Uterus (tissue), 4 donors: Measurements from ENCODE around the gene NPHS2. TPM values are rescaled to one million over a fixed set of nuclear protein-coding genes. Genes with fewer than 3 reads are reported as not detected.

Source experiments
- DNase-seq, 2 donors: peaks; one replicate each; pipeline ENCODE4 v3.0.0-alpha.2; 2019 to 2020
- H3K27ac ChIP-seq, 2 donors: fragments of 200-600 bp; sonication (generic); 1 replicate in 1 of 2; 2 replicates in 1 of 2; pipeline ENCODE4 v1.5.1; 2016 to 2018
- H3K27me3 ChIP-seq, 2 donors: fragments of 200-600 bp; sonication (generic); one replicate each; pipeline ENCODE4 v1.5.1; 2018 to 2019; ENCODE audit warnings: control low read depth in 1 of 2
- H3K36me3 ChIP-seq, 2 donors: fragments of 200-600 bp; sonication (generic); one replicate each; pipeline ENCODE4 v1.5.1; 2019; ENCODE audit warnings: control low read depth in 1 of 2
- H3K4me1 ChIP-seq, 2 donors: fragments of 200-600 bp; sonication (generic); one replicate each; pipeline ENCODE4 v1.5.1; 2018 to 2019; ENCODE audit warnings: control low read depth in 1 of 2
- H3K4me3 ChIP-seq, 2 donors: fragments of 200-600 bp; sonication (generic); 1 replicate in 1 of 2; 2 replicates in 1 of 2; pipeline ENCODE4 v1.5.1; 2018 to 2019; ENCODE audit warnings: mild to moderate bottlenecking in 1 of 2
- H3K9me3 ChIP-seq, 2 donors: fragments of 200-600 bp; sonication (generic); one replicate each; pipeline ENCODE4 v1.5.1; 2019; ENCODE audit warnings: control low read depth in 1 of 2
- POLR2A ChIP-seq, 2 donors: fragments of 450-650 bp; IDR thresholded peaks; one replicate each; pipeline ENCODE4 v1.6.1; 2016; ENCODE audit warnings: antibody characterized with exemption in 2 of 2, mild to moderate bottlenecking in 1 of 2, moderate library complexity in 1 of 2
- intact Hi-C: fragments of 100-400 bp; cut with DNase I; formaldehyde crosslinking; loops from one replicate; pipeline ENCODE4 v1.15.1; 2023; ENCODE audit warnings: low total_unique reads
- total RNA-seq, 4 donors: library from RNA; depleted of rRNA in 3 of 4; stranded (reverse); fragments of >200 nt in 3 of 4; gene quantifications; one replicate each; pipeline versions ENCODE4 v1.1.0 to v1.2.4, GENCODE V29; 2014 to 2023
- TF ChIP-seq, protein P1 (sequence below), 4 experiments: fragments of 200-600 bp in 2 of 4; fragments of 450-650 bp in 2 of 4; sonication (generic) in 2 of 4; IDR thresholded peaks; one replicate each; pipeline ENCODE4 v1.5.1; 2016 to 2019; ENCODE audit warnings: antibody characterized with exemption in 4 of 4, mild to moderate bottlenecking in 2 of 4, moderate library complexity in 1 of 4
- donor health status: DM: yes; HTN: yes; CAD: no.

NPHS2 gene
- total RNA-seq, 4 donors from 2014 or later: not detected

DNA sequence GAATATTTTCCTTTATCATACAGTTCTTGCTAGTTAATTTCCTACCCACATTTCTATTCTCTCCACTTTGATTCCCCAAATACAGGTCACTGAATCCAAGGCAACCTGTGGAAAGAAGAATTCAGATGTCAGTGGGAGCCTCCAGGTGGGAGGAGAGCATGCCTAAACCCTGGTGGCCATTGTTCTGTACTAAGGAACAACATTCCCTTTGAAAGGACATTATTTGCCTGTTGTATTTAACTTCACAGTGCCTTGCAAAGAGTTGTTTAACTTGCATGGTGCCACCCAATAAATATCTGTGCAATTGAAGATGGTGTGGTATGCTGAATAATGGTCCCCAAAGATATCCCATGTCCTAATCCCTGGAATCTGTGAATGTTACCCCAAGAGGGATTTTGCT lies 21.3 kb downstream of the NPHS2 start:
- no peaks in the 10 kb centered on the region for H3K36me3 ChIP-seq
- no peak overlapping the region for H3K4me3 ChIP-seq
- H3K27me3 ChIP-seq: no peaks in the 10 kb centered on the region
- no peak for DNase-seq
- no peak overlapping the region for H3K27ac ChIP-seq
- intact Hi-C loops: no loop called here
- no peaks in the 10 kb centered on the region for H3K4me1 ChIP-seq
- TF ChIP-seq, protein P1, sequence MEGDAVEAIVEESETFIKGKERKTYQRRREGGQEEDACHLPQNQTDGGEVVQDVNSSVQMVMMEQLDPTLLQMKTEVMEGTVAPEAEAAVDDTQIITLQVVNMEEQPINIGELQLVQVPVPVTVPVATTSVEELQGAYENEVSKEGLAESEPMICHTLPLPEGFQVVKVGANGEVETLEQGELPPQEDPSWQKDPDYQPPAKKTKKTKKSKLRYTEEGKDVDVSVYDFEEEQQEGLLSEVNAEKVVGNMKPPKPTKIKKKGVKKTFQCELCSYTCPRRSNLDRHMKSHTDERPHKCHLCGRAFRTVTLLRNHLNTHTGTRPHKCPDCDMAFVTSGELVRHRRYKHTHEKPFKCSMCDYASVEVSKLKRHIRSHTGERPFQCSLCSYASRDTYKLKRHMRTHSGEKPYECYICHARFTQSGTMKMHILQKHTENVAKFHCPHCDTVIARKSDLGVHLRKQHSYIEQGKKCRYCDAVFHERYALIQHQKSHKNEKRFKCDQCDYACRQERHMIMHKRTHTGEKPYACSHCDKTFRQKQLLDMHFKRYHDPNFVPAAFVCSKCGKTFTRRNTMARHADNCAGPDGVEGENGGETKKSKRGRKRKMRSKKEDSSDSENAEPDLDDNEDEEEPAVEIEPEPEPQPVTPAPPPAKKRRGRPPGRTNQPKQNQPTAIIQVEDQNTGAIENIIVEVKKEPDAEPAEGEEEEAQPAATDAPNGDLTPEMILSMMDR (IDR thresholded peaks at IDR 0.05): no peak
- no peak for TF ChIP-seq POLR2A (IDR thresholded peaks at IDR 0.05)
- H3K9me3 ChIP-seq: no peaks in the 10 kb centered on the region

DNA sequence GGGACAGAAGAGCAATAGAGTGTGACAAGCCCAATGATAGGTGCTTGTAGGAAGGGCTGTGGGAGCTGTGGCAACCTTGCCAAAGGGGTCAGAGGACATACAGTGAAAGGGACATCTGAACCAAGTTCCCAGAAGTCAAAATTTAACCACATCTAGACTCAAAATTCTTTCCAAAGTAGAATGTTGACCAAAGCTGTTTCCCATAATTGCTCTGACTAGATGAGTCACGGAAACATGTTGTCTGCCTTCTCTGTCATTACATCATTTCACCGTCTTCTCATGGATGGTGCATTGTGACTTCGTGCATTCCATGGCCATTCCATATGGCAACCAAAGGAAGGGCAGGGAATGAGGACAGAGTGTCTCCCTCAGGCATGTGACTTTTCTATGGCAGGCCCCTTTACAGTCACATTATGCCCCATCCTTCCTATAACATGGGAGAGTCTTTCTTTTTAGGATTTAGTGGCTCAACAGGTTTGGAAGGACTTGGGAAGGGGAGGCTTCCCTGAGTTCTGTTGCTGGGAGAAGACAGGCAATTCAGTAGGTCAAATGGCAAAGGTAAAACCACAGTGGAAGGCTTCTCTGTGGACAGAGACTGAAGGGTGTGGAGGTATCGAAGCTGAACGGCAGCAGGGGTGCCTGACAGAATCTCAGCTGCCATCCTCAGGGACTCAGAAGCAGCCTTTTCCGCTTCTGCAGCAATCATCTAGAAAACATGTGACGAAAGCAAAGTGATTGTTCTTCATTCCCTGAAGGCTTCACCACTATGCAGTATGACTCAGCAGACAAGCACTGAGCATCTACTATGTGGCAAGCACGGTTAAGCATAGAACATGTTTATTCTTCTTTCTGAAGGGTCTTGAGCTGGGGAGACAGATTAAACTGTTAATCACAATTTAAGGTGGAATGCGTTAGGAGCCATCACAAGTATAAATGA lies 24.7 kb downstream of the NPHS2 start:
- TF ChIP-seq, protein P1 (IDR thresholded peaks at IDR 0.05): no peak
- TF ChIP-seq POLR2A (IDR thresholded peaks at IDR 0.05): no peak
- intact Hi-C loops: no loop called here
- H3K27ac ChIP-seq: no peak overlapping the region

DNA sequence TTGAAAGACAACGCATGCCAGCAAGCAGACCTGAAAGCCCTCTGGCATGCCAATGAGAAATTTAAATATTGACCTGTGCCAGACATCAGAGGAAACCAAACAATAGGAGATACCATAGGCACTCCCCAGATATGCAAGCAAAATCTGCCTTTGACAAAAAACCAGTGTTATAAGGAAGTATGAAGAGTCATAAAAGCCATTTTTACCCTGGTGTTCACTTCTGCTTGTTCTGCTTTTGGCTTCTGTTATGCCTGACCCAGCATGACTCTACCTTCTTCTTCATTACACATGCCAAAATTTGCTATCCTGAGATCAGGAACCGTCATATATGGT lies 26.4 kb downstream of the NPHS2 start:
- Histone ChIP-seq H3K9me3 (no peaks in the 10 kb centered on the region), H3K36me3 (no peaks in the 10 kb centered on the region), H3K4me3 (no peak overlapping the region), H3K4me1 (no peaks in the 10 kb centered on the region), H3K27ac (no peak overlapping the region), H3K27me3 (no peaks in the 10 kb centered on the region)
- no peak for TF ChIP-seq POLR2A (IDR thresholded peaks at IDR 0.05)
- TF ChIP-seq, protein P1 (IDR thresholded peaks at IDR 0.05): no peak
- intact Hi-C loops: no loop called here
- no peak for DNase-seq

More for the DNA sequence above, 24.7 kb downstream of the NPHS2 start:
- Histone ChIP-seq H3K27me3 (no peaks in the 10 kb centered on the region), H3K4me3 (no peak overlapping the region), H3K4me1 (no peaks in the 10 kb centered on the region), H3K9me3 (no peaks in the 10 kb centered on the region), H3K36me3 (no peaks in the 10 kb centered on the region)
- no peak for DNase-seq

- Histone ChIP-seq H3K4me3 (no peak overlapping the region), H3K4me1 (no peaks in the 10 kb centered on the region), H3K36me3 (no peaks in the 10 kb centered on the region), H3K27me3 (no peaks in the 10 kb centered on the region), H3K27ac (no peak overlapping the region), H3K9me3 (no peaks in the 10 kb centered on the region)
- TF ChIP-seq POLR2A (IDR thresholded peaks at IDR 0.05): no peak
- TF ChIP-seq, protein P1 (IDR thresholded peaks at IDR 0.05): no peak
- no peak for DNase-seq
- intact Hi-C loops: no loop called here
Measured at GRCh38 chr1:179548666-179549367, 26.9 kb downstream of the NPHS2 start.

GRCh38 chr1:179547021-179547535 lies 28.7 kb downstream of the NPHS2 start:
- no peaks in the 10 kb centered on the region for H3K9me3 ChIP-seq
- H3K4me1 ChIP-seq: no peaks in the 10 kb centered on the region
- no peak overlapping the region for H3K4me3 ChIP-seq
- no peaks in the 10 kb centered on the region for H3K27me3 ChIP-seq
- DNase-seq: no peak
- no peak for TF ChIP-seq POLR2A (IDR thresholded peaks at IDR 0.05)
- TF ChIP-seq, protein P1 (IDR thresholded peaks at IDR 0.05): no peak
- intact Hi-C loops: no loop called here
- no peaks in the 10 kb centered on the region for H3K36me3 ChIP-seq
- H3K27ac ChIP-seq: no peak overlapping the region
